Left hindlimb (tissue), 1 donor: ENCODE results near the gene CACNB2.
"Not testable (repeated sequence)": the region's sequence is repeated elsewhere in the genome, so short reads cannot be mapped to it uniquely, and the experiment has no call there.

Source experiments
- DNase-seq: peaks from one replicate; pipeline ENCODE4 v3.0.0-alpha.2; 2018

Gene CACNB2

DNA sequence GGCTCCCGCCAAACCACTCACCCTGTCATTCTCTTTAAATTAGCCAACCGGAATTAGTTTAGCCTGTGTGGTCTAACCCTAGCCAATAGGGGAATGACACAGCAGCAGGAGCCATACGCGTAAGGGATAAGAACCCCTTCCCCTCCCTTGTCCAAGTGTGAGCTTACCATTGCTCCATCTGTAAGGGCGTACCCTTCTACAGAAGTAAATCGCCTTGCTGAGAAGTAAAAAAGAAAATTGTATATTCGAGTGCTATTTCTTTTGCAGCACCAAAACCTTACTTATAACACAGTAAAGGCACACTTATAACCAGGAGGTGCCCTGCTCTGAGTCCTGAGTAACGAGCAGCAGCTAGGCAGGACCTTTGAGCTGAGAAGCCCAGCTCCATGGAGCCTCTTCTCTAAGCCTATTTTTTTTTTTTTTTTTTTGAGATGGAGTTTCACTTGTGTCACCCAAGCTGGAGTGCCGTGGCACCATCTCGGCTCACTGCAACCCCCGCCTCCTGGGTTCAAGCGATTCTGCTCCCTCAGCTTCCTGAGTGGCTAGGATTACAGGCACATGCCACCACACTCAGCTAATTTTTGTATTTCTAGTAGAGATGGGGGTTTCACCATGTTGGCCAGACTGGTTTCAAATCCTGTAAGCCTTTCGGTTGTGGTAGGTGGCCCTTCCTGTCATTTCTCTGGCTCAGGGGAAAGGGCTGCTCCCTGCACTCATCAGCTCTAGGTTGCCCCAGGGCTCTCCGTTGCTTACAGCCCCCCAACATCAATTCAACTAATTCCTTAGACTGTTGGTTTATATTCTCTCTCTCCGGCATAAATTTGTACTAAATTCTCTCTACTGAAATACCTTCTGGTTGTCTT lies 437.8 kb downstream of the CACNB2 start:
- no peak for DNase-seq

DNA sequence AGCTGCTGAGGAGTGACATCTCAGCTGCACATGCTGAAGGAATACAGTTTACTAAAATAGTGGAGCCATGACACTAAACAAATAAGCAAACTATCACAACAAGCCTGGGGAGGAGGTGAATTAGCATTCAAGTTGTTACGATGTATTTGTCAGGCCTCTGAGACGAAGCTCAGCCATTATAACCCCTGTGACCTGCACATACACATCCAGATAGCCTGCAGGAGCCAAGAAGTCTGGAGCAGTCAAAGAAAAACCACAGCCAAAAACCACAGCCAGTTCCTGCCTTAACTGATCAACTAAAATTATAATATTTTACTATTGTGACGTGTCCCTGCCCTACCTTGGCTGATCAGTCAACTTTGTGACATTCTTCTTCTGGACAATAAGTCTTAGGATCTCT lies 442.6 kb downstream of the CACNB2 start:
- DNase-seq, result no peak

DNA sequence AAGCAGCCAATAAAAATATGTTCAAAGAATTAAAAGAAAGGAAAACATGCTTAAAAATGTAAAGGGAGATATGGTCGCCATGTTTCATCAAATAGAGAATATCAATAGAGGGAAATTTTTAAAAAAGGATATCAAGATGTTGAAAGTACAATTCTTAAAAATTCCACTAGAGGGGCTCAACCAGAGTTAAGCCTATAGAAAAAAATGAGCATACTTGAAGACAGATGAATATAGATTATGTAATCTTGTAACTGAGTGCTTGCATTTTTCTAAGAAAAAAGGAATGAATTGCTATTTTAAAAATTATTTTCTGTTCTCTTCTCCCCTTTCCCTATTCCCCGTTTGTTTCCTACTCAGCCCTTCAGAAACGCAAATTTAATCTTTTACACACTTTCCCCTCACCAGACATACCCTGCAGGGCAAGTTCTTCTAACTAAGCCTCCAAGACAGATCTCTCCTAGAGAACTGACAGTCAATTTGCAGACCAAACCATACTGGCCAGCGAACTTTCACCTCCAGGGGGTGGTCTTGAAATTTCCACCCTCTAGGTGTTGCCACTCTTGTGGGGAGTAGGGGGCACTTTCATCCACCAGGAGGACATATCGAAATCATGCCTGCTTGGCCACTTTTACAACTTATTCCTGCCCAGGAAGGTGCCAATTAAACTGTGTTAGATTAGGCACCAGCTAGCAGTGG lies 443.5 kb downstream of the CACNB2 start:
- no peak for DNase-seq

DNA sequence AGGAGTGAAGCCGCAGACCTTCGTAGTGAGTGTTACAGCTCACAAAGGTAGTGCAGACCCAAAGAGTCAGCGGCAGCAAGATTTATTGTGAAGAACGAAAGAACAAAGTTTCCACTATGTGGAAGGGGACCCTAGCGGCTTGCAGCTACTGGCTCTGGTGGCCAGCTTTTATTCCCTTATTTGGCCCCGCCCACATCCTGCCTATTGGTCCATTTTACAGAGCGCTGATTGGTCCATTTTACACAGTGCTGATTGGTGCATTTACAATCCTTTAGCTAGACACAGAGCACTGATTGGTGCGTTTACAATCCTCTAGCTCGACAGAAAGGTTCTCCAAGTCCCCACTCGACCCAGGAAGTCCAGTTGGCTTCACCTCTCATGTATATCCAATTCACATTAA lies 446.4 kb downstream of the CACNB2 start:
- DNase-seq, result not testable (repeated sequence)

DNA sequence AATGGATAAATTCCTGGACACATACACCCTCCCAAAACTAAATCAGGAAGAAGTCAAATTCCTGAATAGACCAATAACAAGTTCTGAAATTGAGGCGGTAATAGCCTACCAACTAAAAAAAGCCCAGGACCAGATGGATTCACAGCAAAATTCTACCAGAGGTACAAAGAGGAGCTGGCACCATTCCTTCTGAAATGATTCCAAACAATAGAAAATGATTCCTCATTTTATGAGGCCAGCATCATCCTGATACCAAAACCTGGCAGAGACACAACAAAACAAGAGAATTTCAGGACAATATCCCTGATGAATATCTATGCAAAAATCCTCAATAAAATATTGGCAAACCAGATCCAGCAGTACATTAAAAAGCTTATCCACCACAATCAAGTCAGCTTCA lies 450.9 kb downstream of the CACNB2 start:
- DNase-seq, result not testable (repeated sequence)
